H7 (cell line): ENCODE results near the gene TBC1D19. TPM values are rescaled to one million over a fixed set of nuclear protein-coding genes. Genes with fewer than 3 reads are reported as not detected.

ENCODE experiments used
- DNase-seq: peaks from one replicate; pipeline ENCODE4 v3.0.0; 2012
- H3K27me3 ChIP-seq: 2 replicates; pipeline ENCODE4 v1.6.0; 2011; ENCODE audit warnings: mild to moderate bottlenecking, low read length; ENCODE audit not compliant: control insufficient read depth, insufficient read depth
- H3K36me3 ChIP-seq: replicated peaks from 2 replicates; pipeline ENCODE4 v1.5.1; 2011; ENCODE audit warnings: low read length; ENCODE audit not compliant: control insufficient read depth, insufficient read depth
- H3K4me3 ChIP-seq: 2 replicates; pipeline ENCODE4 v1.5.1; 2011; ENCODE audit warnings: low read depth, mild to moderate bottlenecking, control low read depth, low read length, moderate library complexity; ENCODE audit not compliant: insufficient read depth
- total RNA-seq: library from RNA; depleted of rRNA; stranded (reverse); fragments of >200 nt; shearing (Covaris generic); gene quantifications from 2 replicates; pipeline ENCODE4 v1.2.3, GENCODE V29; 2014

The TBC1D19 gene
- total RNA-seq, 1 experiment from 2014 or later, result 3.7 TPM

GRCh38 chr4:26751838-26752237 is 168.0 kb downstream of the TBC1D19 start:
- no peaks in the 10 kb centered on the region for H3K36me3 ChIP-seq

GRCh38 chr4:26753187-26753586 is 169.3 kb downstream of the TBC1D19 start:
- Histone ChIP-seq H3K27me3 (no peaks in the 10 kb centered on the region), H3K36me3 (no peaks in the 10 kb centered on the region), H3K4me3 (no peak overlapping the region)
- no peak for DNase-seq

More at GRCh38 chr4:26751838-26752237, 168.0 kb downstream of the TBC1D19 start:
- DNase-seq, result no peak
- H3K4me3 ChIP-seq, result no peak overlapping the region
- H3K27me3 ChIP-seq, result no peaks in the 10 kb centered on the region

GRCh38 chr4:26753617-26754016 is 169.7 kb downstream of the TBC1D19 start:
- H3K4me3 ChIP-seq, result no peak overlapping the region
- H3K27me3 ChIP-seq, result no peaks in the 10 kb centered on the region
- no peak for DNase-seq
- H3K36me3 ChIP-seq, result no peaks in the 10 kb centered on the region

GRCh38 chr4:26757751-26758150 is 173.9 kb downstream of the TBC1D19 start:
- Histone ChIP-seq H3K4me3 (no peak overlapping the region), H3K27me3 (no peaks in the 10 kb centered on the region), H3K36me3 (no peaks in the 10 kb centered on the region)
- no peak for DNase-seq

GRCh38 chr4:26758899-26759298 is 175.0 kb downstream of the TBC1D19 start:
- DNase-seq, result no peak
- H3K4me3 ChIP-seq, result no peak overlapping the region
- H3K36me3 ChIP-seq, result no peaks in the 10 kb centered on the region
- no peaks in the 10 kb centered on the region for H3K27me3 ChIP-seq

GRCh38 chr4:26762650-26763049 is 178.8 kb downstream of the TBC1D19 start:
- H3K36me3 ChIP-seq, result no peaks in the 10 kb centered on the region
- no peaks in the 10 kb centered on the region for H3K27me3 ChIP-seq
- no peak overlapping the region for H3K4me3 ChIP-seq
- no peak for DNase-seq

GRCh38 chr4:26763063-26763462 is 179.2 kb downstream of the TBC1D19 start:
- Histone ChIP-seq H3K4me3 (no peak overlapping the region), H3K36me3 (no peaks in the 10 kb centered on the region), H3K27me3 (no peaks in the 10 kb centered on the region)
- no peak for DNase-seq

GRCh38 chr4:26763648-26764047 is 179.8 kb downstream of the TBC1D19 start:
- DNase-seq, result no peak
- H3K36me3 ChIP-seq, result no peaks in the 10 kb centered on the region
- H3K27me3 ChIP-seq, result no peaks in the 10 kb centered on the region
- H3K4me3 ChIP-seq, result no peak overlapping the region

GRCh38 chr4:26764231-26764630 is 180.3 kb downstream of the TBC1D19 start:
- no peaks in the 10 kb centered on the region for H3K36me3 ChIP-seq
- no peaks in the 10 kb centered on the region for H3K27me3 ChIP-seq
- DNase-seq, result no peak
- H3K4me3 ChIP-seq, result no peak overlapping the region

GRCh38 chr4:26765515-26765914 is 181.6 kb downstream of the TBC1D19 start:
- Histone ChIP-seq H3K36me3 (no peaks in the 10 kb centered on the region), H3K27me3 (no peaks in the 10 kb centered on the region), H3K4me3 (no peak overlapping the region)
- DNase-seq, result no peak

GRCh38 chr4:26766141-26766540 is 182.3 kb downstream of the TBC1D19 start:
- no peak for DNase-seq
- Histone ChIP-seq H3K36me3 (no peaks in the 10 kb centered on the region), H3K4me3 (no peak overlapping the region), H3K27me3 (no peaks in the 10 kb centered on the region)

- Histone ChIP-seq H3K4me3 (no peak overlapping the region), H3K27me3 (no peaks in the 10 kb centered on the region), H3K36me3 (no peaks in the 10 kb centered on the region)
- DNase-seq, result no peak
Observed at GRCh38 chr4:26772096-26772873, 188.4 kb downstream of the TBC1D19 start.

- DNase-seq, result no peak
- Histone ChIP-seq H3K27me3 (no peaks in the 10 kb centered on the region), H3K4me3 (no peak overlapping the region), H3K36me3 (no peaks in the 10 kb centered on the region)
Observed at GRCh38 chr4:26779224-26779623, 195.3 kb downstream of the TBC1D19 start.

GRCh38 chr4:26779674-26780073 is 195.8 kb downstream of the TBC1D19 start:
- H3K36me3 ChIP-seq, result no peaks in the 10 kb centered on the region
- DNase-seq, result no peak
- H3K27me3 ChIP-seq, result no peaks in the 10 kb centered on the region
- no peak overlapping the region for H3K4me3 ChIP-seq

- Histone ChIP-seq H3K36me3 (no peaks in the 10 kb centered on the region), H3K27me3 (no peaks in the 10 kb centered on the region), H3K4me3 (no peak overlapping the region)
- DNase-seq, result no peak
Observed at GRCh38 chr4:26780539-26780938, 196.7 kb downstream of the TBC1D19 start.
